Dedifferentiated amniotic fluid mesenchymal stem cell (primary cell): Measurements from ENCODE around the gene PIM2.

ENCODE experiments used
- DNase-seq: peaks from one replicate; pipeline ENCODE4 v3.0.0-alpha.2; 2016; ENCODE audit errors: extremely low spot score

PIM2 gene

DNA sequence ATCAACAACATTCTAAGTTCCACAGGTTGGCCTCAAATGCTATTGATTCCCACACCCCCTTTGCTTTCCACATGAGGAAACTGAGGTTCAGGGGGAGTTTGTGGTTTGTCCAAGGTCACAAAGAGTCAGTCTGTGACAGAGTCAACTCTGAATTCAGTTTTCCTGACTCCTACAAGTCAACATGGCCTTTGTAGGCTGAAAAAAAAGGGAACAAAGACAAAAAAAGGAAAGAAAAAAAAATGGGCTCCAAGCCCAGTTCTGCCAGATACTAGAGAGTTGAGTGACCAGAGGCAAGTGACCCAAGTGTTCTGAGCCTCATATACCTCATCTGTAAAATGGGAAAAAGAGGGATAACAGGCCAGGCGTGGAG is 16.5 kb upstream of the PIM2 start:
- no peak for DNase-seq

- DNase-seq, result no peak
Measured at GRCh38 chrX:48934581-48935300, 15.9 kb upstream of the PIM2 start.

GRCh38 chrX:48933757-48934156 is 14.9 kb upstream of the PIM2 start:
- no peak for DNase-seq

DNA sequence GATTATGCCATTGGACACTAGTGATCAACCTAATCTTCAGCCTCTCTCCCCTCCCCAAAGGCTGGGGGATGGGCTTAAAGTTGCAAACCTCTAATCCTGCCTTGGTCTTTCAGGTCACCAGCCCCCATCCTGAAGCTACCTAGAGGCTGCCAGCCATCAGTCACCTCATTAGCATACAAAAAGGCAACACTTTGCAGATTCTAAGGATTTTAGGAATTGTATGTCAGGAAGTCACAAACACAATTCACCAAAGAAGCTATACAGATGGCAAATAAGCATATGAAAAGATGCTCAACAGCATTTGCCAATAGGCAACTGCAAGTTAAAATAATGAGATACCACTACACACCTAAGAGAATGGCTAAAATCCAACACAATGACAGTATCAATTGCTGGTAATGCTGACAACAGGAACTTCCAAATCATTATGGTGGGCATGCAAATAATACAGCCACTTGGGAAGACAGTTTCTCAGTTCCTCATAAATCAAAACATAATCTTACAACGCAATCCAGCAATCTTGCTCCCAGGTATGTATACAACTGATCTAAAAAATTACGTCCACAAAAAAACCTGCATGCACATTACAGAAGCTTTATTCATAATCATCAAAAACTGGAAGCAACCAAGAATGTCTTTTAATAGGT is 9.0 kb upstream of the PIM2 start:
- no peak for DNase-seq

GRCh38 chrX:48927123-48927522 is 8.3 kb upstream of the PIM2 start:
- no peak for DNase-seq

DNA sequence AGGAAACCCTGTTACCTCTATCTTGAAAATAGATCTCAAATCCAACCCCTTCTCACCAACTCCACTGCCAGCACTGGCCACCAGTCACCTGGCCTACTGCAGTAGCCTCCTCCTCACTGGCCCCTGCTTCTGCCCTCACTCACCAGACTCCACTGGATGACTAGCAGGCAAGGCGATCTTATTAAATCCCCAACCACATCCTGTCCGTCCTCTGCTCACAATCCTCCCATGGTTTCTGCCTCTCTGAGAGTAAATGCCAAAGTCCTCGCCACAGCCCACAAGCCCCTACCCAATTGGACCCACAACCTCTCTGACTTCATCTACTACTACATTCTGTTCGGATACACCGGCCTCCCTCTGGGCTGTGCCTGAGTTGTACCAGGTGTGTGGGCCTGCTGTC is 5.4 kb upstream of the PIM2 start:
- DNase-seq, result no peak

- DNase-seq, result no peak
Measured at GRCh38 chrX:48923771-48924170, 4.9 kb upstream of the PIM2 start.

- DNase-seq, result no peak
Measured at GRCh38 chrX:48920718-48921104, 1.9 kb upstream of the PIM2 start.

- no peak for DNase-seq
Measured at GRCh38 chrX:48919947-48920717, 1.3 kb upstream of the PIM2 start.

DNA sequence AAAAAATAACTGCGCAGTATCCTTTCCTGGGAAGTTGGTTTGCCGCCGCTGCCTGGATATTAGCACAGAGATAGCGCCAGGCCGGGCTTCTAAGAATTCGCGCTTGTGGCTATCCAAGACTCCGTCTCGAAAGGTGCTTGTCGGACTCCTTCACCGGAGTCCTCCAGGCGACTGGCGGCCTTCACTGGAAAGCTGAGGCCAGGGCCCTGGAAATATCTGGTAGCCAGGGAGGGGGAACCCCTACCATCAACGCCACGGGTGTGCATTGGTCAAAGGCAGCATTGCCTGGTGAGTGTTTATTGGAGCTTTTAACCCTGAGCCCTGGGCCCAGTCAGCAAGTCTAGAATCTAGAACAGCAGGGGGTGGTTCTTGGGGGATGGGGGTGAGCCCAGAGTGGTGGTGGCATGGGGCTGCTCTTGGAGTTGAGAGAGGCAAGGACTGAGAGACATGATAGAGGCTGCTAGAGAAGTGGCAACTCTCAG is 577 bp upstream of the PIM2 start:
- no peak for DNase-seq

GRCh38 chrX:48918301-48918642 is 552 bp downstream of the PIM2 start:
- no peak for DNase-seq

DNA sequence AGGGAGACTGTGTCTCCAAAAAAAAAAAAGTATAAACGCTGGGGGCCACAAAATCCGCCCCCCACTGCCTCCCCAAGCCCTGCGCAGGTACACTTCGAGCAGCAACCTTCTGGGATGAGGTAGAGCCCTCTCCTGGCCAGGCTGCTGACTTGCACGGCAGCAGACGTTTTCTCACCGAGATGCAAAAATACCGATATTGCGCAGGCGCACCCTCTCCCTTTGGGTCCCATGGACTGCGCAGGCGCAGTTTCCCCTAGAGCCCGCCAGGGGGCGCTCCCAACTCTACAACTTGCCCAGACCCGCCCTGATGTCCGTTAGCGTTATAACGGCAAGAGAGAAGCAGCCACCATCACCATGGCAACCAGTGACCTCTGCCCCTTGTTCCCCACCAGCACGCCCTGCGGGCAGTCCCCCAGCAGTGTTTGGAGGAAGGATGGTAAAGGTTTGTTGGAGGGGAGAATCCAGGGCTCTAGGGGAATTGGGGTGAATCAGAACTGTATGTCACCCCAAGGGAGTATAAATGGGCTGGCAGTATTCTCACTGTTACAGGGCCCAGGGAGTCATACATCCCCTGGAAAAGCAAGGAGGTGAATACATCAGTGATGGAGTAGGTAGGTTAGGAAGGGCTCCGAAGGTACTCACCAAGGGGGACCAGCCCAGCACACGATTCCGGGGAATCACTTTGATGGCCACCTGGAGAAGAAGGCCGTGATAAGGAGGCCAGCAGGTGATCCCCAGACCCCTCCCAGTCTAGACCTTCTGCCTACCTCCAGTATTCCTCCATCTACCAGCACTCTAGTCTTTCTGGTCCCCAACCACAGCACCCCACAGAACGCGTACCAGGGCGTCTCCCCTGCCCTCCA is 1.5 kb downstream of the PIM2 start:
- DNase-seq, result peak; percentile 83

DNA sequence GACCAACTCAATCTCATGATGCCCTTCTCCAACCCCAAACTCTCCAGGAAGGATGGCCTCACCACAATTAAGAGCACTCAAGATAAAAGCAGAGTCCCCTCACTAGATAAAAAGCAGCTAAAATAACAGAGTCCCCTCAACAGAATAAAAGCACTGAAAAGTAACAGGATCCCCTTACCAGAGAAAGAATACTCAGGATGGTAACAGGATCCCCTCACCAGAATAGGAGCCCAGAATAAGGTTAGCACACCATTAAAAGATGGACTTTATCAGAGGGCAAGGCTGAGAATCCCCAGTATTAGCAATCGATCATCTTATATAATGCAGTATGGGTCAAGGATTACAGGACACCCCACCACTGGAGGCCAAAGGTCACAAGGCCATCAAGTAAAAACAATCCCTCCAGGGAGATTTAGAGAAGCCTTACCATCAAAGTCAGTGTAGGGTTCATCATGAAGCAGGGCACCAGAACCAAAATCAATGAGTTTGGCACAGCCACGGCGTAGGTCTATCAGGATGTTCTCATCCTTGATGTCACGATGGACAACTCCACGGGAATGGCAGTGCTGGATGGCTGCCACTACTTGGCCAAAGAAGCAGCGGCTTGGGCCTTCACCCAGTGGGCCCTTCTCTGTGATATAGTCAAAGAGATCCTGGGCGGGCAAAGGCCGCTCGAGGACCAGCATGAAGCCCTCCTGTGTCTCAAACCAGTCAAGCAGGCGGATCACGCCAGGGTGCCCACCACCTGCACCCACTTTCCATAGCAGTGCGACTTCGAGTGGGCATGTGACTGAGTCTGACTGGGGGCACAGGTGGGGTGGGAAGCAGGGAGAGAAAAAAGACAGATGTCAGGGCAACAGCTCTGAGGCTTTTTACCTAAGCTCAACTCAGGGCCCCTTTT is 4.0 kb downstream of the PIM2 start:
- no peak for DNase-seq

DNA sequence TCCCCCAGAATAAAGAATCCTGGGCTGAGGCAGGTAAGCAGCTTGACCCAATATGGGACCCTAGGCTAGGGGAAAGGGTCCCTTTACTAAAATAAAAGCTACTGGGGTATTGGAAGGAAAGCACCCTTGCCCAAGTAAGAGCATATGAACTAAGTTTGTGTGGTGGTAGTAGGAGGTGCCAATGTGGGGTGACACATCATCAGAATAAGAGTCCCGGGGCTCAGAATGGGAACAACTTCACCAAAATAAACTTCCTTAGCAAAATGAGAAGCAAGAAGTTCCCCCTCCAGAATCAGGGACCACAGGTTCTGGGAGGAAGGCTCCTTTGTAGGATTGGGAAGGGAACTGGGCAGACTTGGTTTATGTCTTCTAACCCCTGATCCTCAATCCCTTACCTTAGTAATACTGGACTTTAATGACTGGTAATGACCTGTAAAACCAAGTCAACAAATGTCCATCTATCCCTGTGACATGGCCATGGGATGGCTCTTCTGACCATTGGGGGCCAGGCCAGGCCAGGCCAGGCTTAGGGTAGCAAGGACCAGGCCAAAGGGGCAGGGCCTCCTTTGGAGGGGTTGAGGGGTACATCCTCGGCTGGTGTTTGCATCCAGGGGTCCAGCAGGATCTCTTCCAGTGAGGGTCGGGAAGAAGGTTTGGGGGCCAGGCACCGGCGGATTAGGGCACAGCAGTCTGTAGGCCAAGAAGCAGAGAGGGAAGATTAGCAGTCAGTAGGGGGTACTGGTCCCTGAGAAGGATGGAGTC is 5.0 kb downstream of the PIM2 start:
- no peak for DNase-seq

GRCh38 chrX:48911412-48912182 is 7.2 kb downstream of the PIM2 start, which contains the start of gene SLC35A2:
TSS of gene SLC35A2 (minus strand) at chrX:48911646. CDS start at chrX:48911636, 10 bp downstream.
- DNase-seq, result peak; percentile 42

- no peak for DNase-seq
Measured at GRCh38 chrX:48910926-48911411, 7.9 kb downstream of the PIM2 start.

- DNase-seq, result no peak
Measured at GRCh38 chrX:48909703-48910294, 9.0 kb downstream of the PIM2 start.

- no peak for DNase-seq
Measured at GRCh38 chrX:48908600-48908999, 10.2 kb downstream of the PIM2 start.
